HG03064 (cell line): ENCODE data around the gene DTNA.
"Not testable (repeated sequence)": the region's sequence is repeated elsewhere in the genome, so short reads cannot be mapped to it uniquely, and the experiment has no call there.

Experiments
- ATAC-seq: cut with Tn5 transposase; IDR thresholded peaks from one replicate; pipeline ENCODE4 v1.9.1; 2021; ENCODE audit warnings: low read depth; ENCODE audit not compliant: unreplicated experiment

DTNA gene

GRCh38 chr18:34884436-34884835, 174.3 kb downstream of the DTNA start:
- no peak for ATAC-seq

GRCh38 chr18:34886177-34886576, 176.1 kb downstream of the DTNA start:
- ATAC-seq: no peak

- no peak for ATAC-seq
Measured at GRCh38 chr18:34887881-34888580, 177.9 kb downstream of the DTNA start.

- no peak for ATAC-seq
Measured at GRCh38 chr18:34890486-34891085, 180.5 kb downstream of the DTNA start.

GRCh38 chr18:34892379-34892778, 182.3 kb downstream of the DTNA start:
- no peak for ATAC-seq

- no peak for ATAC-seq
Measured at GRCh38 chr18:34893239-34893638, 183.1 kb downstream of the DTNA start.

- ATAC-seq: no peak
Measured at GRCh38 chr18:34901299-34901698, 191.2 kb downstream of the DTNA start.

GRCh38 chr18:34904994-34905393, 194.9 kb downstream of the DTNA start:
- no peak for ATAC-seq

- not testable (repeated sequence) for ATAC-seq
Measured at GRCh38 chr18:34906985-34907384, 196.9 kb downstream of the DTNA start.

GRCh38 chr18:34909637-34910364, 199.7 kb downstream of the DTNA start:
- no peak for ATAC-seq

GRCh38 chr18:34911081-34911480, 201.0 kb downstream of the DTNA start:
- ATAC-seq: no peak

- no peak for ATAC-seq
Measured at GRCh38 chr18:34911661-34912384, 201.7 kb downstream of the DTNA start.

GRCh38 chr18:34913837-34914661, 204.0 kb downstream of the DTNA start:
- no peak for ATAC-seq

GRCh38 chr18:34915046-34915445, 204.9 kb downstream of the DTNA start:
- no peak for ATAC-seq

GRCh38 chr18:34916539-34916938, 206.4 kb downstream of the DTNA start:
- ATAC-seq: not testable (repeated sequence)

GRCh38 chr18:34918856-34919255, 208.8 kb downstream of the DTNA start:
- no peak for ATAC-seq

- no peak for ATAC-seq
Measured at GRCh38 chr18:34921226-34921625, 211.1 kb downstream of the DTNA start.

GRCh38 chr18:34921811-34922385, 211.8 kb downstream of the DTNA start:
- ATAC-seq: no peak

- not testable (repeated sequence) for ATAC-seq
Measured at GRCh38 chr18:34922594-34922993, 212.5 kb downstream of the DTNA start.

- no peak for ATAC-seq
Measured at GRCh38 chr18:34923911-34924310, 213.8 kb downstream of the DTNA start.
